ENCODE data around the gene LPP.

LPP gene

DNA sequence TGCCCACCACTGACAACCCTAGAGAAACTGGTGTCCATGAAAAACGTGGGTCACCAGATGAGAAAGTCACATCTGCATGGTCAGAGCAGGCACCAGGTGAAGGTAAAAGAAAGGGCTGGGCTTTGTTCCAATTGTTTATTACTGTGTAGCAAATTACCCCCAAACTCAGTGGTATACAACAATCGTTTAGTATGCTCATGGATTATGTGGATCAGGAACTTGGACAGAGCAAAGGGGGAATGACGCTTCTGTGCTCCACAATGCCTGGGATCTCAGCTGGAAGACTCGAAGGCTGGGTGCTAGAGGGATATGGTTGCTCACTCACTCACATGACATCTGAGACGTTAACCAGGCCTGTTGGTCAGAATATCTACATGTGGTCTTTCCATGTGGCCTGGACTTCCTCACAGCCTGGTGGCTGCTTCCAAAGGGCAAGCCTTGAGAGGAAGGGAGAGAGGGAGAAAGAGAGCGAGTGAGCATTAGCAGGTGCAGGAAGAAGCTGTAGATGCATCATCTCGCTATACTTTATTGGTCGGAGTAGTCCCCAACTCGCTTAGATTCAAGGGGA is 44.9 kb downstream of the LPP start:
- no peak for DNase-seq

DNA sequence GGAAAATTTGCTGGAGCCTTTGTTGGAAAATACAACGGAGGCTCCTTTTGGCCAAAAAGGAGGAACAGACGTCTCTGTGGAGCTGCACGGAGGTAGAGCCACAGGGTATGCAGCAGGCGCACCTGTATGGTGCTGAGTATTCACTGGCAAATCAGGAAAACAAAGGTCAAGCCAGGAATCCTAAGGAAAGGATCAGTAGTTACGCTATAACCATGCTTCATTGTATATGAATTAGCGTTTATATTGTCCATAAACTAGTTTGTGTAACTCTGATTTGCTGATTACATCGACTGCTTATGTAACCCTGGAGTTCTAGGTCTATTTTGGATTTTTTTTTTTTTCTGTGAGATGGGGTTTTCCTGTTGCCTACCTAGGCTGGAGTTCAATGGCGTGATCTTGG is 45.4 kb downstream of the LPP start:
- DNase-seq: no peak

- DNase-seq: no peak
Measured at GRCh38 chr3:188200481-188200880, 46.5 kb downstream of the LPP start.

DNA sequence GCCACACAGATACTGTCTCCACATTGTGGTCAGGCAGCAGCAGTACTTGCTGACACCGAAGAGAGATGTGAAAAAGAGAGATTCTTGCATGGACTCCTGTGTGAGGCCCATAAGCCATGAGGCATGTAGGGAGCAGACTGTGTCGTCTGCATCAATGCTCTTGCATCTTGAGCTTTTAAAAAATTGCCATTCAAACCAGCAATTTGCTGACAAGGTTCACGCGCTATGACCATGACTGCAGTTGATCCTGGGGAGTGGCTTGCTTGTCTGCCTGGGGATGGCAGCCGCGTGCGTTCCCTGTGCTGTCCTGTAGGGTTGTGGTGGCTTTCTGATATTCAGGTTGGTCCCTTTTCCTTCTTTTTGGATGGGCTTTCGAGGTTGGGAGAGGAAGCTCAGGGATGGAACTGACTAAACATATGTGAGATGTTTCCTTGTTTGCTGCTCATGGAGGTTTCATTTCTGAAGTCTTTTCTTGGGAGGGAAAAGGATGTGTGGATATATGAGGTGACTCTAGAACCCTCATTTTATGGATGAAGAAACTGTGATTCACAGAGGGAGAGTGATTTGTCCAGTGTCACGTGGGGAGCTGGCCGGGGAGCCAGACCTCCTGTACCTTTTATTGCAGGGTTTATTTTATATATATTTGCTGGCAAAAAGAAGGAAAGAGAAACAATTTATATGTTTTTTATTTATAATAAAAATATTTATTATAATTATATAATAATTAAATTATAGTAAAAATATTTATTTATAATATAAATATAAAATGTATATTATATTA is 48.6 kb downstream of the LPP start:
- no peak for DNase-seq

DNA sequence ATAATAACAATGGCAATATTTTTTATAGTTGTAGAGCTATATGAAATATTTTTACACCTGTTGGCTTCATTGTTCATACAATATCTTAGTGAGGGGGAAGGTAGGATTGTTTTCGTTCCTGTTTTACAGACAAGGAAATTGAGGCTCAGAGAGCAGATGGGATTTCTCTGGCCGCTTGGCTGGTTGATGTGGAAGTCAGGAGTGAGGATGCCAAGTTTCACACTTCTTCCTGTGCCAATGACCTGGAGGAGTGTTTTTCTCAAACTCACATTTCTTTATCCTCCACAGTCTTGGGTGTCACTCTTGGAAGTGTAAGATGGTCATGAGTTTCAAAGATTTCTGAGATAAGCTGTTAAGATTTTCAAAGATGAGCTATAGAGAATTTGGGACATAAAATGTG is 50.6 kb downstream of the LPP start:
- DNase-seq: no peak

DNA sequence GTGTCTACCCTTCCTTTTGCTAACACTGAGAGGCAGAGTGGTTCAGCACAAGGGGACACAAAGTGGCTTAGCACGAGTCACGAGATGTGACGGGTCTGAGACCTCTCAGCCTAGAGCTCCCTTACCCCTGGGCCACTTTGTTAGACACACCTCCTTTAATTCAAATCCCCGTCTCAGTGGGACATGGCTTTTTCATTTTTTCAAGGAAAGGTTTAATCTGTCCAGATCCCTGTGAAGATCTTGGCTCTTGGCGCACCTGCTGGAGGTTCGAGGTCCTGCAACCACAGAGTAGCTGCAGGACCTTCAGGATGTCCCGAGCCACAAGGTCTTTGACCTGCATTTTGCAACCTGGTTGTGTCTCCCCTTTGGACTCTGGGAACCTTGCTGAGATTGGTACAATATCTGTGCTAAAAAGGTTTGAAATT is 52.0 kb downstream of the LPP start:
- DNase-seq: no peak

GRCh38 chr3:188206787-188207186 is 52.8 kb downstream of the LPP start:
- DNase-seq: no peak

- DNase-seq: peak; percentile 77
Measured at GRCh38 chr3:188207941-188208515, 54.1 kb downstream of the LPP start.

- DNase-seq: peak; percentile 84
Measured at GRCh38 chr3:188208516-188208981, 54.6 kb downstream of the LPP start.

DNA sequence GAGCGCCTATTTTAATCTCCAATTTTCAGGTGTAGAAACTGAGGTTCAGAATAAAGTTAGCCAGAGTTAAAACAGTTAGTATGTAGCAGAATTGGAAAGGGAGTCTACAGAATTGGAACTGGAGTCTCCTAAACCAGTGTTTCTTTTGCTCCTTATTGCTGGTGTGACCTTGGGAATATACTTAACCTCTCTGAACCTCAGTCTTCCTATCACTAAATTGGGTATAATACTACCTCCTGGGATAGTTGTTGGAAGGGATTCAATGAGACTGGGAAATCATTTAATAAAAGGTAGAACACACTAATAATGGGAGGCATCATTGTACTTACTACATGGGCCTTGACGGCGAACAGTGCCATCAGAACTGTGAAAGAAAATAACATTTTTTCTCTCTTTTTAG is 55.1 kb downstream of the LPP start:
- no peak for DNase-seq

GRCh38 chr3:188209740-188210139 is 55.8 kb downstream of the LPP start:
- no peak for DNase-seq

DNA sequence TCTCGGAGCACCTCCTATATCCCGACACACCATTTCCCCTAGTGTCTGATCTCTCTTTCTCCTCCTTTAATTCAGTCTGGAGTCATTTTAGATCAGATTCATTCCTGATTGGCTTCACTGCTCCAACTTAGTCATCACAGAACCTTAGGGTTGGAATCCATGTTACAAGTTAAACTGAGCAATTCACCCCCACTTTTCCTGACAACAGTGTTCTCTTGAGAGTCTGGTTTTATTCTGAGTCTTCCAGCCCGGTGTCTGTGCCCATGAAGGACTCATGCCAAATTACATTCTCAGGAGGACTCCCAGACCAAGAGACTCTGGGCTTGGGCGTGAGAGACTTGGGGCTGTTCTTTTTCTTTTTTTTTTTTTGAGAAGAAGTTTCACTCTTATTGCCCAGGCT is 57.5 kb downstream of the LPP start:
- DNase-seq: peak; percentile 91

DNA sequence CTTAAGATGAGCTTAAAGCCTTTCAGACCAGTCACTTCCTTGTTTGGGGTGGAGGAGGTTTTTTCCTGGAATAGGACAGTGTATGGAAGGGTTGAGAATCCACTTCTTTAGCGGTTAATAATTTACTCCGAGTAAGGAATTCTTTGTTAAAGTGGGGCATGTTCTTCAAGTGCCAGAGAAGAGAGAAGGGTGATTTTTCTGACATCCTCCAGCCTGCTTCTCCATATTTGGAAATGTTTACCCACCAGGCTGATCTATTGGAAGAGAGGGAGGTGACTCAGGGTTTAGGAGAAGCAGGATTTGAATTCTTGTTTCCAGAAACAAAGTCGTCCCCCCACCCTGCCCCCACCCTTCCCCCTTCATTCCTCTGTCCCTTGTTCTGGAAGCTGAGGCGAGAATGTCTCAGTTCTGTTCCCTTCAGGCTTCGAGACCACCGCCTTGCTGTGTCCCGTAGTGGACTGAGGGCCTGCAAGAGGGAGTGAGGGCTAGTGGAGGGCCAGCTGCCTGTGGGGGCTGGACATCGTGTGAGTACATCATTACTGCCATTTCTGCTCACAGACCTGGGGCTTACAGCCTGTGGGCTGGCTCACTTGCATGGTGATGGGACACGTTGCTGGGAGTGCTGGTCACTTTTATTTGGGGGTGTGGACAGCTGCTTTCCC is 58.5 kb downstream of the LPP start:
- DNase-seq: peak; percentile 98

DNA sequence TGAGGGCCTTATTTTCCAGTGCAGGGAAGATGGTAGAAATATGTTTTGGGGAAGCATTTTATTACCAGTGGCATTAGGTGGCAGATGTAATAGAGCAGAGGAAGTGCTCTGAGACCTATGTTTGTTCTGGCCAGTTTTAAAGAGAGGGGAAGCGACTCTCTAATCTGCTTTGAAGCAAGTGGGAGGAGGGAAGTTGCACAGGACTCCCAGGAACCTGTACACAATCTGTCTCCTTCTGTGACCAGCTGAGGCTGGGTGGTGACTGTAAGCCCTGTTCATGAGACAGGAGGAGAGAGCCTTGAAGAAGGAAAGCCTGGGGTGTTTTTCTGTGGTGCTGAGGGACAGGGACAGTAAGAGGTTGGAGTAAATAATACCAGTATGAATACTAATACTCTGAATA is 60.5 kb downstream of the LPP start:
- no peak for DNase-seq

DNA sequence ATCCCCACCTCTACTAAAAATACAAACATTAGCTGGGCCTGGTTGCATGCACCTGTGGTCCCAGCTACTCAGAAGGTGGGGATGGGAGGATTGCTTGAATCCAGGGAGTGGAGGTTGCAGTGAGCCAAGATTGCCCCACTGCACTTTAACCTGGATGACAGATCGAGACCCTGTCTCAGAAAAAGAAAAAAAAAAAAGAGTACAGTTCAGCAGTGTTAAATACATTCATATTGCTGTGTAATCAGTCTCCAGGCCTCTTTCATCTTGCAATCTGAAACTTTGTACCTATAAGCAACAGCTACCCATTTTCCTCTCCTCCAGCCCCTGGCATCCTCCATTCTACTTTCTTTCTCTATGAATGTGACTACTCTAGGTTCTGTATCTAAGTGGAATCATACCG is 61.2 kb downstream of the LPP start:
- no peak for DNase-seq

DNA sequence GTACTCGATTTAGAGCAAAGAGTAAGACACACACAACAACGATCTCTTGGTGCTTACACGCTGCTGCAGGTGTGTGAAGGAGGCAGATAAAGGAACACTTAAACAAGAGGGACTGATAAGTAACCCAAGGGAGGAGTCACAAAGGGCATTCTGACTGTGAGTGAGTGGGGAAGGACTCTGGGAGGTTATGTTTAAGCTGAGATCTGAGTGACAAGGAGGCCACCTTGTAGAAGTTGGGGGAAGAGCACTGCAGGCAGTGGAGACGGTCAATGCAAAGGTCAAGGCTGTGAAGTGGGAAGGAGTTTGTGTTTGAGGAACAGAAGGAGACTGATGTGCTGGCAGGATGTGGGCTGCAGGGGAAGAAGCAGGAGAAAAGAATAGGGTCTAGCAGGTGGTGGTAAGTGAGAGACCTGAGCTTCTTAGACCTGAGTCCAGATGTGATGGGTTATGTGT is 63.1 kb downstream of the LPP start:
- no peak for DNase-seq

DNA sequence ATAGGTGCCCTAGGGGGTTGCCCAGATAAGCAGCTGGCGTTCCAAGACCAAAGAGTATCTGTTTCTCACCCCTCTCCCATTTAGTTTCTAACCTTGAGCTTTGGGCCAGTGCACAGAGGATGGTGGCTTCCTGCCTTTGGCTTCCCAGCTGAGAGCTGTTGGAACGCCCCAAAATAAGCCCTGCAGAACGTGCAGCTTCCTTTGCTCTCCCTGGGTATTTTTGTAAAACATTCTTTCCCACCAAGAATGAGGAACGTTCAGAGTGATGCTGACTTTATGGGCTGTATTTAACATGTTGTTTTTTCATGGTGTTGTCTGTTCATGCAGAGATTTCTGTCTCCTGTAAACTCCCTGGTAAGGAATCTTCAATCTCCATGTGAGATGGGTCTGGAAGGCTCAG is 63.8 kb downstream of the LPP start:
- DNase-seq: no peak

- no peak for DNase-seq
Measured at GRCh38 chr3:188218603-188219002, 64.6 kb downstream of the LPP start.

DNA sequence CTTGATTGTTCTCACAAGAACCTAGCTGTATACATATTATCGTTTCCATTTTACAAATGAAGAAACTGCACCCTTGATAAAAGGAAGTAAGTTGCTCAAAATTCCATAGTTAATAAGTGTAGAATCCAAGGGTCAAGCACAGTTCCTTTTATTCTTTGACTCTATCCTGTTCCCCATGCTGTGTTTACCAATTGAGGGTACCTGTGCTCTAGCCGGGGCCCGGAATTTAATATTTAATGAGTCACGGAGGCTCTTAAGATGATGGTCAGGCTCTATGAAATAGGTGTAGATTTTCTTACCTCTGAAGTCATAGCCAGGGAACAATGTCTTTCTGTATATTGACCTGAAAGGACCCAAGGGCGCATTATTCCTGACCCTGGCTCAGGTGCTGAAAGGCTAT is 65.2 kb downstream of the LPP start:
- no peak for DNase-seq

GRCh38 chr3:188220097-188220788 is 66.3 kb downstream of the LPP start:
- peak; percentile 58 for DNase-seq

DNA sequence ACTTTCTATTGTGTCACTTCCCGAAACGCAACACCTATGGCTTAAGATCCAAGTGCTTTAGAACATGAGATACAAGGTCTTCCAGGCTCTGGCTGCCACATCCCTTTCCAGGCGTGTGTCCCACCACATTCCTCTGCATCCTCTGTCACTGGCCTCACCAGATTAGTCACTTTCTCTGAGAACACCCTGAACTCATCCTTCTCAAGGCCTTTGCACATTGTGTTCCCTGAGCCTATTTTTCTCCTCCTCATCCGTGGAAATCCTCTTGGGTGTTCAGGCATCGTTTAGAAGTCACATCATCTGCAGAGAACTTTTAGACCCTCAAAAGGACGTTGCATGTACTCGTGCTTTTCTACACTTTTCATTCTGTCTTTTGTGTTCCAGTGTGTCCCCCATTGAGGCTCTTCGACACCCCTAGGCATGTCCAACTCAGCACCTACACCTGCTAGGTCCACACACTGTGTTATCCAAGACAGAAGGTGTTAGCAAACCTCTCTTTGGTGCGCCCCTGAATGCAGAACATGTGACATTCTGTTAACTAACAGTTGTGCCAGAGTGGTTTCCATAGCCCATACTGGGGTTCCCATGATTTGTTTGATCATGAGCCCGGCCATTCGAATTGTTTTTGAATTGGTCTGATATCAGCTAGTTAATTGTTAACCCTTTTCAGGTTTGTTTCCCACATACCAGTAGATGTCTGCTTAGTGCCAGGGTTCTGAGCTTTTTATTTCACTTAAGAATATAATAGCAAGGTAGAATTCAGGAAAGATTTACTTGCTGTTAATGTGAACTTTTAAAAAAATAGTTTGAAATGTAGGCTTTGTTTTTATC is 67.2 kb downstream of the LPP start:
- peak; percentile 79 for DNase-seq

GRCh38 chr3:188223936-188224335 is 70.0 kb downstream of the LPP start:
- DNase-seq: no peak
